Natural killer cell (primary cell): ENCODE measurements around the gene XRCC6. TPM values are rescaled to one million over a fixed set of nuclear protein-coding genes. Genes with fewer than 3 reads are reported as not detected.
A peak's percentile ranks its signal among the peaks of the same experiment; 100 is the strongest.

Experiments
- ATAC-seq, 3 donors: fragments of 150-1000 bp in 2 of 3; fragments of 200-7000 bp in 1 of 3; cut with Tn5 transposase; 1 replicate in 1 of 3; 2 replicates in 2 of 3; pipeline ENCODE4 v1.10.0; 2021; ENCODE audit warnings: mild to moderate bottlenecking in 2 of 3, moderate library complexity in 2 of 3
- DNase-seq, 2 donors: peaks; one replicate each; pipeline versions ENCODE4 v3.0.0 to v3.0.0-alpha.2; 2013 to 2021; ENCODE audit warnings: mixed read lengths in 1 of 2
- H3K27ac ChIP-seq: one replicate; pipeline ENCODE4 v1.5.1; 2013; ENCODE audit warnings: mild to moderate bottlenecking, low read length
- H3K27me3 ChIP-seq: one replicate; pipeline ENCODE4 v1.6.1; 2013; ENCODE audit warnings: low read length; ENCODE audit not compliant: control insufficient read depth, insufficient read depth
- H3K36me3 ChIP-seq: one replicate; pipeline ENCODE4 v1.6.1; 2013; ENCODE audit warnings: low read length; ENCODE audit not compliant: control insufficient read depth, insufficient read depth
- H3K4me1 ChIP-seq: one replicate; pipeline ENCODE4 v1.6.1; 2013; ENCODE audit warnings: low read length; ENCODE audit not compliant: control insufficient read depth, insufficient read depth
- H3K4me3 ChIP-seq: one replicate; pipeline ENCODE4 v1.5.1; 2013; ENCODE audit warnings: low read length
- H3K9me3 ChIP-seq: one replicate; pipeline ENCODE4 v1.6.1; 2013; ENCODE audit warnings: low read length; ENCODE audit not compliant: control insufficient read depth, insufficient read depth
- H3K27ac Mint-ChIP-seq, 2 donors: one replicate each; pipeline ENCODE4 v1.8.0; 2022; ENCODE audit warnings: mild to moderate bottlenecking in 2 of 2, mixed read lengths in 2 of 2, moderate library complexity in 1 of 2
- H3K27me3 Mint-ChIP-seq, 2 donors: one replicate each; pipeline ENCODE4 v1.8.0; 2022; ENCODE audit warnings: low read depth in 2 of 2, mixed read lengths in 2 of 2
- H3K36me3 Mint-ChIP-seq: one replicate; pipeline ENCODE4 v1.8.0; 2022; ENCODE audit warnings: mixed read lengths
- H3K4me1 Mint-ChIP-seq, 2 donors: one replicate each; pipeline ENCODE4 v1.8.0; 2022; ENCODE audit warnings: mixed read lengths in 2 of 2
- H3K4me3 Mint-ChIP-seq: one replicate; pipeline ENCODE4 v1.8.0; 2022; ENCODE audit warnings: mild to moderate bottlenecking, moderate library complexity, mixed read lengths
- H3K9me3 Mint-ChIP-seq, 2 donors: one replicate each; pipeline ENCODE4 v1.8.0; 2022; ENCODE audit warnings: mixed read lengths in 2 of 2
- WGBS: methylation state at CpG from one replicate; pipeline ENCODE4 v1.1.7; 2013; ENCODE audit warnings: missing lambda C conversion rate; ENCODE audit not compliant: insufficient coverage; 5-methylcytosine and 5-hydroxymethylcytosine counted together
- intact Hi-C: fragments of 100-400 bp; cut with micrococcal nuclease; formaldehyde crosslinking; loops from one replicate; pipeline ENCODE4 v1.14.2; 2022
- total RNA-seq, 4 donors: library from RNA; stranded (reverse); fragments of 120-200 nt in 1 of 4; gene quantifications; one replicate each; pipeline versions ENCODE4 v1.2.3 to v1.2.4, GENCODE V29; 2013 to 2022
- TF ChIP-seq, protein P1 (sequence below): fragments of 200-600 bp; IDR thresholded peaks from one replicate; pipeline ENCODE4 v1.8.0; 2022; ENCODE audit warnings: antibody characterized with exemption

Gene XRCC6
- total RNA-seq, 3 donors from 2014 or later (not counting 1 experiment from before 2014, with no cell fraction given), result 134 to 142 (median 140) TPM

DNA sequence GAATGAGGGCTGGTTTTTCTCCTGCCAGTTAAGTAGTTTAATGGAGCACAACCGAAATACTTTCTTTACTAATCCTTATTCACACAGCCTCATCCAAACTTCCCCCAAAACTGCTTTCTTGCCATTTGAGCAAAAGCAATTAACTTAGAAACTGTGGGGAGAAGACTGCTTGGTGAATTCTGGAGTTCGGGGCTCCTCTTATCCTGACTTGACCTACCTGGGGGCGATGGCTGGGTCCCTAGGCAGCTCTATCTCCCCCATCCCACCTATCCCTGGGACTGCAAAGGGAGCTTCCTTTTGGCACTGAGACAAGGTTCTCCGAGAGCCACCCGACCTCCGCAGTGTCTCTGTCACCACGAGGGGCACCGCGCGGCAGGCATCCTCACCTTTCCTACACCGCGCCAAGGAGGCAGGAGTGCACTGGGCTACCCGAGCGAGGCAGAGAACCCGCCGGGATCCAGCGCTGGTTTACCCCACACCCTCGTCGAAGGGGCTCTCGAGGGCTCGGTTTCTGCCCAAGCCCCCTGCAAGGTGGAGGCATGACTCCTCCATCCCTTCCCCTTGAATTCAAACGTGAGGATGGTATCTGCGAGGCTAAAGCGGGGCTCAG is 1.0 kb upstream of the XRCC6 start:
- no peaks in the 10 kb centered on the region for H3K36me3 Mint-ChIP-seq
- H3K36me3 ChIP-seq, result peaks cover 18% of the 10 kb centered on the region
- peaks cover 13% of the 10 kb centered on the region for H3K4me1 ChIP-seq
- no peaks in the 10 kb centered on the region for H3K27me3 Mint-ChIP-seq
- under 1% methylated on average over 23 of the region's 24 CpGs for WGBS
- TF ChIP-seq, protein P1, sequence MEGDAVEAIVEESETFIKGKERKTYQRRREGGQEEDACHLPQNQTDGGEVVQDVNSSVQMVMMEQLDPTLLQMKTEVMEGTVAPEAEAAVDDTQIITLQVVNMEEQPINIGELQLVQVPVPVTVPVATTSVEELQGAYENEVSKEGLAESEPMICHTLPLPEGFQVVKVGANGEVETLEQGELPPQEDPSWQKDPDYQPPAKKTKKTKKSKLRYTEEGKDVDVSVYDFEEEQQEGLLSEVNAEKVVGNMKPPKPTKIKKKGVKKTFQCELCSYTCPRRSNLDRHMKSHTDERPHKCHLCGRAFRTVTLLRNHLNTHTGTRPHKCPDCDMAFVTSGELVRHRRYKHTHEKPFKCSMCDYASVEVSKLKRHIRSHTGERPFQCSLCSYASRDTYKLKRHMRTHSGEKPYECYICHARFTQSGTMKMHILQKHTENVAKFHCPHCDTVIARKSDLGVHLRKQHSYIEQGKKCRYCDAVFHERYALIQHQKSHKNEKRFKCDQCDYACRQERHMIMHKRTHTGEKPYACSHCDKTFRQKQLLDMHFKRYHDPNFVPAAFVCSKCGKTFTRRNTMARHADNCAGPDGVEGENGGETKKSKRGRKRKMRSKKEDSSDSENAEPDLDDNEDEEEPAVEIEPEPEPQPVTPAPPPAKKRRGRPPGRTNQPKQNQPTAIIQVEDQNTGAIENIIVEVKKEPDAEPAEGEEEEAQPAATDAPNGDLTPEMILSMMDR, result no peak
- H3K4me3 Mint-ChIP-seq, result peak overlapping the region; percentile 100
- H3K9me3 ChIP-seq, result no peaks in the 10 kb centered on the region
- peak overlapping the region; percentile 89 for H3K4me3 ChIP-seq
- ATAC-seq (no peak), DNase-seq (peak; percentile 28 to 65)
- H3K27me3 ChIP-seq, result no peaks in the 10 kb centered on the region
- peaks cover 21 to 27% of the 10 kb centered on the region in 2 donors for H3K4me1 Mint-ChIP-seq
- intact Hi-C loops, result no loop called here
- H3K27ac ChIP-seq, result peak overlapping the region; percentile 79
- H3K9me3 Mint-ChIP-seq, result no peaks in the 10 kb centered on the region
- peak overlapping the region; percentile 97 to 100 for H3K27ac Mint-ChIP-seq

DNA sequence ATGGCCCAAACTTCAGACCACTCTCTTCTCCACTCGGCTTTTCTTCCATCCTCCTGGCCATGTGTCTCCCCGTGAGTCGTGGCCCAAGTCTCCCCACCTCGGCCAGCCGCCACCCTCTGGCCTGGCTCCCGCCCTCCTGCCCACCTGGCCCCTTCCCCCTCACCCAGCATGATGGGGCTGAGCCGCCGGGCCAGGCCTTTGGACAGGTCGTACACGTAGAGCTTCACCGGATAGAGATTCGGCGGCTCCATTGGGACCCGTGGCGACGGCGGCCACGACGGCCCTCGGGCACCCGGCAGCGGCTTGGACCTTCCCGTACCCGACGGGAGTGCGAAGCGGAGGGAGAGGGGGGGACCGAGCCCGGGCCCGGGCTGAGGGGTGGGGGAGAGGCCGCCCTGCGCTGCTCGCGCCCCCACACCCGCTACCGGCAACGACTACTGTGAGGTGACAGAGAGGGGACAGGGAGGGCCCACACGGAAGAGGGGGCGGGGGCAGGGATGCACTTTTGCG is 451 bp upstream of the XRCC6 start, which contains the start of gene DESI1:
Gene DESI1 (minus strand): TSS at position 455 of the 510 bp plus-strand sequence. CDS start 204 bp downstream, at position 251.
- 0% methylated on average over 40 of the region's 40 CpGs for WGBS
- H3K9me3 Mint-ChIP-seq, result no peaks in the 10 kb centered on the region
- no peaks in the 10 kb centered on the region for H3K27me3 ChIP-seq
- peaks cover 13% of the 10 kb centered on the region for H3K4me1 ChIP-seq
- TF ChIP-seq, protein P1, result no peak
- peak in 2 of 3 donors; percentile 21 to 28 for ATAC-seq
- H3K4me3 ChIP-seq, result peak within 1 kb of the TSS; percentile 89
- peak within 1 kb of the TSS; percentile 97 to 100 for H3K27ac Mint-ChIP-seq
- peak within 1 kb of the TSS; percentile 100 for H3K4me3 Mint-ChIP-seq
- H3K27ac ChIP-seq, result peak within 1 kb of the TSS; percentile 96
- peaks cover 21 to 27% of the 10 kb centered on the region in 2 donors for H3K4me1 Mint-ChIP-seq
- H3K36me3 Mint-ChIP-seq, result no peaks in the 10 kb centered on the region
- intact Hi-C loops, result loop anchor here (1.0 kb wide), 3 partner anchors 31 to 76 kb away; partner anchors contain the start of genes PMM1 and POLR3H
- no peak for DNase-seq
- no peaks in the 10 kb centered on the region for H3K9me3 ChIP-seq
- H3K27me3 Mint-ChIP-seq, result no peaks in the 10 kb centered on the region
- H3K36me3 ChIP-seq, result peaks cover 23% of the 10 kb centered on the region

DNA sequence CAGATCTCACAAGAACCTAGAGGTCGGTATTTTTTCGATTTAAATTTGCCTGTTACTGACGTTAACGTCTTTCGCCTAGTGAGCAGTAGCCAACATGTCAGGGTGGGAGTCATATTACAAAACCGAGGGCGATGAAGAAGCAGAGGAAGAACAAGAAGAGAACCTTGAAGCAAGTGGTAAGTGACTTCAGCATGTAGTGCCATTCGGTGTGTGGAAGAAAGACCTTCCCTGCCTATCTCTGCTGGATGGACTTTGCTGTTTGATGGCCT is 750 bp downstream of the XRCC6 start:
- WGBS, result 9% methylated on average over 8 of the region's 8 CpGs
- H3K4me1 Mint-ChIP-seq, result peaks cover 21 to 23% of the 10 kb centered on the region in 2 donors

More for the DNA sequence above, 750 bp downstream of the XRCC6 start:
- H3K27me3 Mint-ChIP-seq, result no peaks in the 10 kb centered on the region
- intact Hi-C loops, result loop anchor here (1.0 kb wide), 3 partner anchors 33 to 78 kb away; partner anchors contain the start of genes PMM1 and POLR3H
- peaks cover 13% of the 10 kb centered on the region for H3K4me1 ChIP-seq
- H3K36me3 ChIP-seq, result peaks cover 28% of the 10 kb centered on the region
- no peak for DNase-seq
- H3K9me3 Mint-ChIP-seq, result no peaks in the 10 kb centered on the region
- TF ChIP-seq, protein P1, result no peak
- peak overlapping the region; percentile 100 for H3K4me3 Mint-ChIP-seq
- no peaks in the 10 kb centered on the region for H3K9me3 ChIP-seq
- H3K36me3 Mint-ChIP-seq, result no peaks in the 10 kb centered on the region
- H3K4me3 ChIP-seq, result peak overlapping the region; percentile 89
- ATAC-seq, result no peak
- peak overlapping the region; percentile 97 to 100 for H3K27ac Mint-ChIP-seq
- no peaks in the 10 kb centered on the region for H3K27me3 ChIP-seq
- peak overlapping the region; percentile 96 for H3K27ac ChIP-seq
